SH-SY5Y (cell line): Measurements from ENCODE around the gene CSH2.
"Not testable (repeated sequence)": the region's sequence is repeated elsewhere in the genome, so short reads cannot be mapped to it uniquely, and the experiment has no call there.

Experiments used
- GATA2 ChIP-seq: IDR thresholded peaks from 2 replicates; pipeline ENCODE4 v1.6.1; 2011; ENCODE audit warnings: mild to moderate bottlenecking, low read depth, low read length
- GATA3 ChIP-seq: IDR thresholded peaks from 2 replicates; pipeline ENCODE4 v1.6.1; 2011; ENCODE audit warnings: low read depth, mild to moderate bottlenecking, low read length, moderate library complexity

Gene CSH2

DNA sequence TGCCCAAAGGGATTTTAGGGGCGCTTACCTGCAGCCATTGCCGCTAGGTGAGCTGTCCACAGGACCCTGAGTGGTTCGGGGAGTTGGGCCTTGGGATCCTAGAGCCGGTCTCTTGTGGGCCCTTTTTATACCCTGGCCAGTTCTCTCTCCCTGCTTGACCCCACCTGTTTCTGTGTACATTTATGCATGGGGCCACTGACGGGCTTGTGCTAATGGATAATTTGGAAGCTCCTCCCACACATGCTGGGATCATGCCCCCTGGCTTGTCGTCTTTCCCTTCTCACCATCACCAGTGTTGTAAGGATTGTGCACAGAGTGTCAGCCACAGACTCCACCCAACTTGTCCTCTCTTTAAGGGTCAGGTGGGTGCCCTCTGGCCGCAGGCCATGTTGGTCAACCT lies at the start of gene CSH2:
TSS of gene CSH2 (minus strand) at position 101 of the 400 bp plus-strand sequence. CDS start at position 38, 63 bp downstream.
- TF ChIP-seq GATA3, GATA2: not testable (repeated sequence)

DNA sequence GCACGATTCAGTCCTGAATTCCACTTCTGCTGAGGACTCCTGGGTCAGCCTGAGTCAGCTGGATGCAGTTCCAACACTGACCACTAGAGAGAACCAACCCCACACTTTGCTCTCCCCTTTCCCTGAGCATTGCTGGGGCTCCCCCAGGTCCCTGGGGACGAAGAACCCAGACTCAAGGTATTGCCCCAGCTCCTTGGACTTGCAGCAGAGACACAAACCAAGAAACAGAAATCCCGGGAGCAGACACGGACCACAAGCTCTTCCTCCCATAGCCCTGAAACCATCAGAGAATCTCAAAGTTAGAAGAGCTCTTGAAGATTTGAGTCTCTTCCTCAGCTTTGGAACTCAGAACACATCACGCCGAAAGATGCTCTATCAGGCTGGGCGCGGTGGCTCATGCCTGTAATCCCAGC lies 45.8 kb upstream of the CSH2 start:
- no peak for TF ChIP-seq GATA3
- TF ChIP-seq GATA2, result no peak

- not testable (repeated sequence) for TF ChIP-seq GATA2, GATA3
Observed at GRCh38 chr17:63918789-63919305, 45.4 kb upstream of the CSH2 start, which contains the start of gene GH1. Gene GH1 (minus strand): TSS chr17:63918839. CDS start chr17:63918776, 63 bp downstream.

DNA sequence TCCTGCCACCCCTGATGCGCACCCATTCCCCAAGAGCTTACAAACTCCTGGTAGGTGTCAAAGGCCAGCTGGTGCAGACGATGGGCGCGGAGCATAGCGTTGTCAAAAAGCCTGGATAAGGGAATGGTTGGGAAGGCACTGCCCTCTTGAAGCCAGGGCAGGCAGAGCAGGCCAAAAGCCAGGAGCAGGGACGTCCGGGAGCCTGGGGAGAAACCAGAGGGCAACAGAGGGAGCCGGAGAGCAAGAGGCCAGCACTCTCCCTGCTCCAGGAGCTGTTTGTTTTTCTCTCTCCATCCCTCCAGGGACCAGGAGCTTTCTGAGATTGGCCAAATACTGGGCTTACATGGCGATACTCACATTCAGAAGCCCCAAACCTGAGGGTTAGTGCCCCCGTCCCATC lies 44.8 kb upstream of the CSH2 start:
- TF ChIP-seq GATA3, result no peak
- TF ChIP-seq GATA2, result no peak

GRCh38 chr17:63917646-63918045 lies 44.2 kb upstream of the CSH2 start:
- TF ChIP-seq GATA2, result no peak
- no peak for TF ChIP-seq GATA3

GRCh38 chr17:63916566-63917185 lies 43.2 kb upstream of the CSH2 start:
- no peak for TF ChIP-seq GATA2
- TF ChIP-seq GATA3, result no peak

DNA sequence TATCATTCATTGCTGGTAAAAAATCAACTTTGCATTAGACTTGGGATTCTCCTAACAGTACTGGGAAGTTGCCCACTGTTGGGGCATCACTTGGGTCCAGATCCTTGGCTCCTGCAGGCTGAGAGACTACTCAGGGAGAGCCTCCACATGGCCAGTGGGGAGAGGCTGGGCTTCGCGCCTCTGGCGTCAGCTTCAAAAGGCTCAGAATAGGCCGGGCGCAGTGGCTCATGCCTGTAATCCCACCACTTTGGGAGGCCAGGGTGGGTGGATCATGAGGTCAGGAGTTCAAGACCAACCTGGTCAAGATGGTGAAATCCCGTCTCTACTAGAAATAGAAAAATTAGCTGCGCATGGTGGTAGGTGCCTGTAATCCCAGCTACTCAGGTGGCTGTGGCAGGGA lies 41.0 kb upstream of the CSH2 start:
- TF ChIP-seq GATA2, result no peak
- TF ChIP-seq GATA3, result no peak

GRCh38 chr17:63911657-63912100 lies 38.2 kb upstream of the CSH2 start:
- TF ChIP-seq GATA2 (no peak), GATA3 (no peak)

- TF ChIP-seq GATA2 (no peak), GATA3 (no peak)
Observed at GRCh38 chr17:63911041-63911635, 37.7 kb upstream of the CSH2 start, which contains the start of gene CSHL1. Gene CSHL1 (minus strand): TSS chr17:63911258. CDS start chr17:63911196, 62 bp downstream.

GRCh38 chr17:63910096-63910495 lies 36.6 kb upstream of the CSH2 start:
- TF ChIP-seq GATA3, result no peak
- no peak for TF ChIP-seq GATA2

DNA sequence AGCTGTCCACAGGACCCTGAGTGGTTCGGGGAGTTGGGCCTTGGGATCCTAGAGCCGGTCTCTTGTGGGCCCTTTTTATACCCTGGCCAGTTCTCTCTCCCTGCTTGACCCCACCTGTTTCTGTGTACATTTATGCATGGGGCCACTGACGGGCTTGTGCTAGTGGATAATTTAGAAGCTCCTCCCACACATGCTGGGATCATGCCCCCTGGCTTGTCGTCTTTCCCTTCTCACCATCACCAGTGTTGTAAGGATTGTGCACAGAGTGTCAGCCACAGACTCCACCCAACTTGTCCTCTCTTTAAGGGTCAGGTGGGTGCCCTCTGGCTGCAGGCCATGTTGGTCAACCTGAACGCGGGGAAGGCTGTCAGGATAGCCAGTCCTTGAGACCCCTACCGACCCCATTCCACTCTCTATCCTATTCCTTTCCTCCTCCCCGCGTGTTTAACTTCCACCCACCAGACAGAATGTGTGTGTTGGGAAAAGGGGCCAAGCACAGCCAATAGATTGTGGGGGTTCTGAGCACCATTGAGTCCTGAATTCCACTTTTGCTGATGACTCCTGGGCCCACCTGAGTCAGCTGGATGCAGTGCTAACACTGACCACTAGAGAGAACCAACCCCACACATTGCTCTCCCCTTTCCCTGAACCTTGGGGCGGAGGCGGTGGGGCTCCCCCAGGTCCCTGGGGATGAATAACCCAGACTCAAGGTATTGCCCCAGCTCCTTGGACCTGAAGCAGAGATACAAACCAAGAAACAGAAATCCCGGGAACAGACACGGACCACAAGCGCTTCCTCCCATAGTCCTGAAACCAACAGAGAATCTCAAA lies 23.3 kb upstream of the CSH2 start, which contains the start of gene CSH1:
TSS of gene CSH1 (minus strand) at position 51 of the 831 bp plus-strand sequence. CDS start 63 bp downstream, outside the sequence.
- not testable (repeated sequence) for TF ChIP-seq GATA3, GATA2

DNA sequence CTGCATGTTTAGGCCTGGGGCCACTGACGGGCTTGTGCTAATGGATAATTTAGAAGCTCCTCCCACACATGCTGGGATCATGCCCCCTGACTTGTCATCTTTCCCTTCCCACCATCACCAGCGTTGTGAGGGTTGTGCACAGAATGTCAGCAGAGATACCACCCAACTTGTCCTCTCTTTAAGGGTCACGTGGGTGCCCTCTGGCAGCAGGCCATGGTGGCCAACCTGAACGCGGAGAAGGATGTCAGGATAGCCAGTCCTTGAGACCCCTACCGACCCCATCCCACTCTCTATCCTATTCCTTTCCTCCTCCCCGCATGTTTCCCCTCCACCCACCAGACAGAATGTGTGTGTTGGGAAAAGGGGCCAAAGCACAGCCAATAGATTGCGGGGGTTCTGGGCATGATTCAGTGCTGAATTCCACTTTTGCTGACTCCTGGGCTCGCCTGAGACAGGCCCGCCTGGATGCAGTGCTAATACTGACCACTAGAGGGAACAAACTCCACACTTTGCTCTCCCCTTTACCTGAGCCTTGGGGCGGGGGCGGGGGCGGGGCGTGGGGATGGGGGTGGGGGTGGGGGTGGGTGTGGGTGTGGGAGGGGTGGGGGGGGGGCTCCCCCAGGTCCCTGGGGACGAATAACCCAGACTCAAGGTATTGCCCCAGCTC lies 8.6 kb upstream of the CSH2 start, which contains the start of gene GH2:
TSS of gene GH2 (minus strand) at position 10 of the 667 bp plus-strand sequence. CDS start 143 bp downstream, outside the sequence.
- TF ChIP-seq GATA3 (no peak), GATA2 (no peak)

- TF ChIP-seq GATA3 (no peak), GATA2 (no peak)
Observed at GRCh38 chr17:63880706-63881105, 7.2 kb upstream of the CSH2 start.

DNA sequence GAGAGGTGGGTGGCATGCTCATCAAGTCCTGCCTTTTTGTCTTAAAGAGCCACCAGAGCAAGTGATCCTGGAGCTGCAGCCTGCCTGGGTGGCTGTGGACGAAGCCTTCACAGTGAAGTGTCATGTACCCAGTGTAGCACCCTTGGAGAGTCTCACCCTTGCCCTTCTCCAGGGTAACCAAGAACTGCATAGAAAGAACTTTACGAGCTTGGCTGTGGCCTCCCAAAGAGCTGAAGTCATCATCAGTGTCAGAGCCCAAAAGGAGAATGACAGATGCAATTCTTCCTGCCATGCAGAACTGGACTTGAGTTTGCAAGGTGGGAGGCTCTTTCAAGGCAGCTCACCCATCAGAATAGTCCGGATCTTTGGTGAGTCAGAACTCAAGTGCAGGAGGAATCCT lies 14.2 kb downstream of the CSH2 start:
- TF ChIP-seq GATA2 (no peak), GATA3 (no peak)
